ENCODE results near the gene PLEKHA5.
"Not testable (repeated sequence)": the region's sequence is repeated elsewhere in the genome, so short reads cannot be mapped to it uniquely, and the experiment has no call there.

The PLEKHA5 gene

DNA sequence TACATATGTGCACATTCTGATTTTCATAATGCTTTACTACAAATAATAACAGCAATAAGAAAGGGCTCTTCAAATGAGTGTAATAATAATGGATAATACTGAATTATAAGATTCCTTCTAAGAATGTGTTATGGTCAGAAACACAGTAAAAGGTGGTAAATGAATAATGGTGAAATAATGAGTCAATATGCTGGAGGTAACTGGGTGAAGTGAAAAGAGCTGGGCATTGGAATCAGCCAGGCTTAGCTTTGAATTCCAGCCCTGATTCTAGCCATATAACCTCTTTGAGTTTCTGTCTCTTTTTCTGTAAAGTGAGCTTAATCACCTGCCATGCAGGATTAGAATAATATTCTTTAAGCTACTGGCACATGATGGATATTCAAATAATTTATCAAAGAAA lies 39.1 kb downstream of the PLEKHA5 start:
- no peak for DNase-seq

DNA sequence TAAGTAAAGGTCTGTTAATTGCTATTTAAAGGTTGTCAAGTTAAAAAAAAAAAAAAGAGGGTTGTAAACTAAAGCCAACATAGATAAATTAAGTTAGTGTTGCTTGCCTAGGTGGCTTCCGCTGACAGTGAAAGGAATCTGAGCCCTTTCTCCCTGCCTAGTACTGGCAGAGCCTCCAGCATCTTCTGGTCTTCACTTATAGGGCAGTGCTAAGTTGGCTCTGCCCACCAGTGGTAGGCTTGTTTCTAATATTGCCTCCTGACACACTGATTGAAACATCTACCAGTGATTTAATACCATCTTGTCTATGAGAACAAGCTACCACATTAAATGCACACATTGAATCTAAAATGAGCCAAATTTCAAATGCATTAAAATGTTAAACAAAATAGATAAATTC lies 39.7 kb downstream of the PLEKHA5 start:
- DNase-seq = no peak

DNA sequence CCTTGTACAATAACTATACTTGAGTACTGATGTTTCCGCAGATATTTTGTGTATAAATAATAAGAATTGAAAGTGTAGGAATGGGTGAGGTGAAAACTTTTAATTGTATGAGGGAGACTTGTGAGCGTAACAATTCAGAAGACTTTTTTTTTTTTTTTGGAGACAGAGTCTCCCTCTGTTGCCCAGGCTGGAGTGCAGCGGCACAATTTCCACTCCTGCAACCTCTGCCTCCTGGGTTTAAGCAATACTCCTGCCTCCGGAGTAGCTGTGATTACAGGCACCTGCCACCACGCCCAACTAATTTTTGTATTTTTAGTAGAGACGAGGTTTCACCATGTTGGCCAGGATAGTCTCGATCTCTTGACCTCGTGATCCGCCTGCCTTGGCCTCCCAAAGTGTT lies 40.8 kb downstream of the PLEKHA5 start:
- DNase-seq = not testable (repeated sequence)

- DNase-seq = no peak
These were observed 42.2 kb downstream of the PLEKHA5 start for GRCh38 chr12:19171731-19172130.

DNA sequence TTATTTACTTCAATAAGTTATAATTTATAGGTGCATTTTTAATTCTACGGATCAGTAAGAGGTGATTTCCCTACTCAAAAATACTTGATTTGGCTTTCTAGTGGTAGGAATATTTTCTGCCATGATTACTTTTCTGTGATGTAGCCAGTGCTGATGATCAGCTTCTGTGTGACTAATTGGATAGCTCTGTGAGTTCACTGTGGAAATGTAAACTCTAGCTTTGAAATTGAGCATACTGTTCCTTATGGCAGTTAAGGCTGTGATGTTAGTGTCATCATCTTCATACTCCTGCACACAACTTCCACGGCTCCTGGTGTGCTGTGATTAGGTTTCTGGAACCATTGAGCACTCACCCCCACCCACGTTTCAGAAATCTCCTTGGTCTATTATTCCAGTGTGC lies 48.2 kb downstream of the PLEKHA5 start:
- DNase-seq = no peak

- no peak for DNase-seq
These were observed 50.5 kb downstream of the PLEKHA5 start for GRCh38 chr12:19179986-19180385.

- no peak for DNase-seq
These were observed 52.3 kb downstream of the PLEKHA5 start for GRCh38 chr12:19181666-19182426.

DNA sequence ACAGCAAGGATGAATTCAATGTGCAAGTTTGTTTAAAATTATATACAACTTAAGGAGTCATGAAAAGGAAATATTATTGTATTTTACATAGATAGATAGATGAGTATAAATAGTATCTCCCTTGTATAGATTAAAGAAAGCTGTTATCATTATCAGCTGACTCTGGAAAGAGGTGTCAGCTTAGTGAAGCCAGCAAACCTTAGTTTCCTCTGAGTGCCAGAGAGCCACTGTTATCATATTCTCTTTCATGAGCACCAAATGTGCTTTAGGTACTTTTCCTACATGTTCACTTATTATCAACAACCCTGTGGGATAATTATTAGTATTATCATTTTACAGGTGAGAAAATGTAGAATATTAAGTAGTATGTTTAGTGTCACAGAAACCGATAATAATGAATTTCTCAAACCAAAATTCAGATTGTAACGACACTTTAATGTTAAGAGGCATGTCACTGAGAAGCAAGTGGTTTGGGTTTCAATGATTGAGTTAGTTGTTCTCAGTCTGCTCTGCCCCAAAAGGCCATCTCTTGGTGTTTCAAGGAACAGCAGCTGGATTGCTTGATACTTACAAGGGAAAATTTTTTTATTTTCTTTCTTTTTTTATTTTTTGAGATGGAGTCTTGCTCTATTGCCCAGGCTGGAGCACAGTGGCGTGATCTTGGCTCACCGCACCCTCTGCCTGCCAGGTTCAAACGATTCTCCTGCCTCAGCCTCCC lies 53.7 kb downstream of the PLEKHA5 start:
- DNase-seq = no peak

DNA sequence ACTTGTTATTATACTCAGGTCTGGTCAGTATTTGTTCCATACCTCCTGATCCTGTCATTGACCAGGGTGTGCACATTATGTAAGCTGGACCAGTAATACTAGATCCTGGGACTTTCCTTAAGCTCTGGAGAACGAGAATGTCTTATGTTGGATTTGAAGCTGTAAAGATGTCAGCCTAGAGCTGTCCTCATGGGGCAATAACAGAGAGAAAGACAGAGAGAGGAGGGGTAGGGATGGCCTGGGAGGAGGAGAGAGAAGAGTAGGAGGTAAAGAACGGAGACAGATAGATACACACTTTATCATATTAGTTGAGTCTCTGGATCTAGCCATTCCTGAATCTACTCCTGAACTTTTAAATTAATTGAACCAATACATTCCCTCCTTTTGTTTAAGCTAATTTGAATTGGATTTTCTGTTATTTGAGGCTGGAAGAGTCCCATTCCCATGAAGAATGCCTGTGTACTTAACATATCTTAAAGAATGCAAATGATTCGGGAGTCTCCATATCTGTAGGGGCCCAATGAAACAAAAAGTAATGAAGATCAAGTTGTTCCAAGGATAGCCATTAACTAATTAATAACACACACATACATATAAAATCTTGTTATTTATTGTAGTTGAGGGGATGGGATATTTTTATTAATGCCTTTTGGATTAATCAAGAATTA lies 55.9 kb downstream of the PLEKHA5 start:
- no peak for DNase-seq

- DNase-seq = peak; percentile 40
These were observed 57.5 kb downstream of the PLEKHA5 start for GRCh38 chr12:19186722-19187661.

DNA sequence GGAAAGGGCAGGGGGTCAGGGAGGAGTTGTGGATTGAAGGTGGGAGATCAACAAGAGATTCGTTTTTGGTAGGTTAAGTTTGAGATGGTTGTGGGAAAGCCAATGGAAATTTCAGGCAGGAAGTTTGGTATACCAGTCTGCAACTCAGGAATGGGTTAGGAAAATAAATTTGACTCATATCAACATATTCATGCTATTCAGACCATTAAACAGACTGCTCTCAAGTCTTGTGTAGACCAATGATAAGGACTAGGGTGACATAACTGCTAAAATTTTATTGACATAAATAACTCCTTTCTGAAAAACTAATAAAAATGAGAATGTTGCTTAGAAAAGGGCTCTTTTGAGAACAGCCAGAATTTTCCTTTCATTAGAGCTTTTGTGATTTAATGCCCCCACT lies 60.0 kb downstream of the PLEKHA5 start:
- DNase-seq = no peak

DNA sequence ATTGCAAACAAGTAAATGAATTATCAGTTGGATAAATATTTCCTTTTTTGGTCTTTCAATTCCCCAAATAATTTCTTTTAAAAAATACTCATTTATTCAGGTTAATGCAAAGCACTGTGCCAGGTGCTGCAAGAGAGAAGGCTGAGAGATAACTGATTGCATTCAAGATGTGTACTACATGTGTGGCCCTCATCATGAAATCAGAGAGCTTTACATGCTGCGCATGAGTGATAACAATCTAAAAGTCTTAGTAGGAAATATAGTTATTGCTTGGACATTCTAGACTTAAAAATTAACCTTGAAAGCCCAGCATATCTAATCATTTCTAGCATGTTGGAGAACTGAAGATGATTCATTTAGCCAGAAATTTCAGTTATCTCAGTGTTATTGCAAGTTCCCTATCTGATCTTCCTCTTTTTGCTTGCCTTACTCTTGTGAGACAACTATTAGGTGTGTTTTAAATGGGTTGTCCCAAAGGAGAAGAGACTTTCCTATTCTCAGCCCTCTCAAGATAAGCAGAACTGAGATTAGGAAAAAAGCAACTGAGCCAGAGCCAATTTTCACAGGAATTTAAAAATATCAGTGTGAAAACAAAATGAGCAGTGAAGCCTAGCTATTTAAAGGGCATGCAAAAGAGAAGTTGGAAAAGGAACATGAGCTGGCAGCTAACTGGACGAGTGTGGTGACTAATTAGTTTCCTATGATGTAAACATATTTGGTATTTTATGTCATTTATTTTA lies 60.9 kb downstream of the PLEKHA5 start:
- no peak for DNase-seq

GRCh38 chr12:19191089-19191488 lies 61.6 kb downstream of the PLEKHA5 start:
- DNase-seq = no peak

GRCh38 chr12:19191563-19191962 lies 62.0 kb downstream of the PLEKHA5 start:
- DNase-seq = no peak

DNA sequence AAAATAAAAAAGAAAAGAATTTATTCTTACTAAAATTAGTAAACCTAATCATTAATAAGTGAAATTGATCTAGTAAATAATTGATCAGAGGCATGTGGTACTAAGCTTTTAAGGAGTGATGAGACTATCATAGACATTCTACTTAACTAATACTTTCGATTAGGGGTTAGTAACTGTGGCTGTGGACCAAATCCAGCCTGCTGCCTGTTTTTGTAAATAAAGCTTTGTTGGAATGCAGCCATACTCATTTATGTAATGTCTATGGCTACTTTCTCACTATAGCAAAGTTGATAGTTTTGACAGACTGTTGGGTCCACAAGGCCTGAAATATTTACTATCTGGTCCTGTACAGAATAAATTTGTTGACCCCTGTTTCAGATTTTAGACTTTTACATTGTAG lies 63.2 kb downstream of the PLEKHA5 start:
- no peak for DNase-seq

DNA sequence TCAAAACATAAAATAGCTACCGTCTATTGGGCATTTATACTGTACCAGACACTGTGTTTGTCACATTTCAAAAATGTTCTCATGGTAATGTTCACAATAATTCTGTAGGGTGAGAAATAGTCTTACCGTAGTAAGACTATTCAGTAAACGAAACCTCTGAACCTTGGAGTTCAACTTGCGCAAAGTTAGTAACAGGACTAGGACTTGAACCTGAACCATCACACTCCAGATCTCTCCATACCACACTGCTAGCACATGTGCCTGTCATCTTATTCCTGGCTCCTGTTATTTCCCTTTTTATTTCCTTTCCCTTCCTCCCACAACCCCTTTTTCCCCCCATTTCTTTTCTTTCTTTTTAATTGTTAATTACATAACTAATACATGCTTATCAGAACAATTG lies 65.4 kb downstream of the PLEKHA5 start:
- no peak for DNase-seq

DNA sequence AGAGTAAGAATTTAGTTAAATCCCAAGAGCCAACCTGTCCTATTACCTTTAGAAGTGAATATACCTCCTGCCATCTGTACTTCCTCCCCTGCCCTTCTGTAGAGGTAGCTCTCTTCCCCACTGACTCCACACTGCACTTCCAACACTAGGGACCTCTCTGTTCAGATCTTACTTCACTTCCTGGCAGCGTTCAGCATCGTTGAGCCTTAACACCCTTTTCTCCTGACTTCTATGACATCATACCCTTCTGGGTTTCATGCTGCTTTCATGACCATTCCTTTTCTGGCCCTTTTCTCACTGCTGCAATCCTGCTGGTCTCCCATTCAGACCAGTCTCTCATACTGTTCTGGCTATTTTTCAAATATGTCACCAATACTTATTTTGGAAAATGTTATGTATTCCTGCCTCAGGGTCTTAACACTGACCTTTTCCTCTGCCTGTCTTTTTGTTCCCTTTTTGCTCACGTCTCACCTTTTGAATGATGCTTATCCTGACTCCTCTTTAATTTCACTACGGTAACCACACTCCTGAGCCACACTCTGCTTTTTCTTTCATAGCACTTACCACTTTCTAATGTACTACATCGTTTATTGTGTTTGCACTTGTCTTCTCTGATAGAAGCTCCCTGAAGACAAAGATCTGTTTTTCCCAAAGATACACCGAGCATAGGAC lies 67.6 kb downstream of the PLEKHA5 start:
- DNase-seq = peak; percentile 59

- DNase-seq = no peak
These were observed 68.7 kb downstream of the PLEKHA5 start for GRCh38 chr12:19198272-19198671.

DNA sequence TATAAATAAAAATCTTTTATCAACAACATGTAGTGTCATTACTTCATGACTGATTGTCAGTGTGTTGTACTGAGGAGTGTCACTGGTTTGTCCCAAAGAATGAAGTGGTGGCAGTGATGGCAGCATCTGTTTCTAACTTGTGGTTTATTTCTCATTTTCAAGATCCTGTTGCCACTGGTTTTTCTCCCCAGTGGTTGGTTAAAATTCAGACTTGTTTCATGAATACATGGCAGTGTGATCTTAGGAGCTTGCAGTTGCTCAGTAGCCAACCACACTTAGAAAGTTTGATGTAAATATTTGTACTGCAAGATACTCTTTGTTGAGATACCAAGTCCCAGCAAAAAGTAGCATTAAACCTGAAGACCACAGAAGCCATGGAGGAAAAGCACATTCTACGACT lies 69.8 kb downstream of the PLEKHA5 start:
- DNase-seq = no peak

- no peak for DNase-seq
These were observed 70.7 kb downstream of the PLEKHA5 start for GRCh38 chr12:19200261-19200660.

DNA sequence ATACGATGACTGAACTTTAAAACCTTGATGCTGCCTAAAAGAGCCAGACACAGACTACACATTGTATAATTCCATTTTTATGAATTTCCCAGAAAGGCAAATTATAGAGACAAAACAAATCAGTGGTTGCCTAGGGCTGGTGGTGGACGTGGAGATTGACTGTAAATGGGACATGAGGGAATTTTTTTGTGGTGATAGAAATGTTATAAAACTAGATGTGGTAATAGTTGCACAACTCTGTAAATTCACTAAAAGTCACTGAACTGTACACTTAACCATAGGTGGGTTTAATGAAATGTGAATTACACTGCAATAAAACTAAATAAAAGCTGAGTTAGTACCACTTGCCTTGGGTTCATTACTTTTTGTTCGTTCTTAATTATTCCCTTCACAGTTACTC lies 72.1 kb downstream of the PLEKHA5 start:
- DNase-seq = no peak

DNA sequence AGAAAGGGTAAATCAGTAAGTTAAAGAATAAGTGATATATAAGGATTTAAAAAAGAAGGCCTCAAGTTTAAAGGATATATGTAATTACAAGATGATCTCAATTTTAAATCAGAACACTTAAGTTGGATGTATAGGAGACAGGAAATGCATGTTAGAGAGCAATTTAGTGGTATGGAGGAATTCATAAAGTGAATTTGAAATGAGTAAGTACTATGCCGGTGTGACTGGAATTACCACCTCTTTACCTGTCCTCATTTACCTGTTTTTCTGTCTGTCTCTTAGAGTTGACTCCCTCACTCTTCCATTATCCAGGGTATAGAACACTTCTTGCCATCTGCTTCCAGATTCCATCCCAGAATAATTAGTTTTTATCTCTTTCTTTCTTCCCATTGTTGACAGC lies 73.5 kb downstream of the PLEKHA5 start:
- no peak for DNase-seq

Measured in NCI-H510A treated with DMSO at 0.1 percent for 48 hours (cell line).